ENCODE measurements around the gene MPPED2. TPM values are rescaled to one million over a fixed set of nuclear protein-coding genes. Genes with fewer than 3 reads are reported as not detected.

MPPED2 gene
- total RNA-seq, 6 experiments from 2014 or later: 0.12 to 1.8 (median 0.75) TPM

GRCh38 chr11:30502305-30502704 lies 83.8 kb downstream of the MPPED2 start:
- Histone ChIP-seq H3K9me3 (no peaks in the 10 kb centered on the region), H3K36me3 (no peaks in the 10 kb centered on the region), H3K27ac (no peak overlapping the region), H3K27me3 (no peaks in the 10 kb centered on the region), H3K4me3 (no peak overlapping the region), H3K4me1 (peaks cover 0 to 10% (median 2%) of the 10 kb centered on the region in 4 donors)
- DNase-seq (no peak), ATAC-seq (no peak)
- 63% methylated on average over 2 of the region's 2 CpGs for WGBS (ENCODE audit: insufficient coverage, low coverage, low lambda C conversion rate, missing lambda C conversion rate)
- intact Hi-C loops (cut with DNase I): no loop called here
- TF ChIP-seq POLR2A (IDR thresholded peaks at IDR 0.05) (no peak), CTCF (IDR thresholded peaks at IDR 0.05) (no peak)

- no peaks in the 10 kb centered on the region for H3K9me3 ChIP-seq
- intact Hi-C loops (cut with DNase I): no loop called here
- no peaks in the 10 kb centered on the region for H3K27me3 ChIP-seq
- H3K4me1 ChIP-seq: peaks cover 0 to 10% (median 2%) of the 10 kb centered on the region in 4 donors
- DNase-seq (no peak), ATAC-seq (no peak)
- 79% methylated on average over 2 of the region's 2 CpGs for WGBS (ENCODE audit: insufficient coverage, low coverage, low lambda C conversion rate, missing lambda C conversion rate)
- H3K36me3 ChIP-seq: no peaks in the 10 kb centered on the region
- TF ChIP-seq CTCF (IDR thresholded peaks at IDR 0.05) (no peak), POLR2A (IDR thresholded peaks at IDR 0.05) (no peak)
- no peak overlapping the region for H3K27ac ChIP-seq
- no peak overlapping the region for H3K4me3 ChIP-seq
These were observed 84.4 kb downstream of the MPPED2 start for GRCh38 chr11:30501744-30502143.

- no peaks in the 10 kb centered on the region for H3K36me3 ChIP-seq
- no peak overlapping the region for H3K27ac ChIP-seq
- H3K9me3 ChIP-seq: no peaks in the 10 kb centered on the region
- WGBS (ENCODE audit: insufficient coverage, low coverage, low lambda C conversion rate, missing lambda C conversion rate): 73% methylated on average over 1 of the region's 1 CpG
- ATAC-seq (no peak), DNase-seq (no peak)
- intact Hi-C loops (cut with DNase I): no loop called here
- no peaks in the 10 kb centered on the region for H3K4me1 ChIP-seq
- no peaks in the 10 kb centered on the region for H3K27me3 ChIP-seq
- no peak for TF ChIP-seq POLR2A (IDR thresholded peaks at IDR 0.05)
- H3K4me3 ChIP-seq: no peak overlapping the region
These were observed 86.2 kb downstream of the MPPED2 start for GRCh38 chr11:30499940-30500339.

- Histone ChIP-seq H3K36me3 (no peaks in the 10 kb centered on the region), H3K27me3 (no peaks in the 10 kb centered on the region), H3K9me3 (no peaks in the 10 kb centered on the region), H3K4me3 (no peak overlapping the region), H3K27ac (no peak overlapping the region), H3K4me1 (no peaks in the 10 kb centered on the region)
- WGBS (ENCODE audit: insufficient coverage, low coverage, low lambda C conversion rate, missing lambda C conversion rate): 81% methylated on average over 5 of the region's 5 CpGs
- no peak for TF ChIP-seq CTCF (IDR thresholded peaks at IDR 0.05)
- intact Hi-C loops (cut with DNase I): no loop called here
- no peak for DNase-seq
- ATAC-seq: no peak
These were observed 88.6 kb downstream of the MPPED2 start for GRCh38 chr11:30497600-30497999.

- DNase-seq (no peak), ATAC-seq (no peak)
- TF ChIP-seq CTCF (IDR thresholded peaks at IDR 0.05) (no peak), POLR2A (IDR thresholded peaks at IDR 0.05) (no peak)
- Histone ChIP-seq H3K27me3 (no peaks in the 10 kb centered on the region), H3K4me1 (no peaks in the 10 kb centered on the region), H3K9me3 (no peaks in the 10 kb centered on the region), H3K36me3 (no peaks in the 10 kb centered on the region), H3K27ac (no peak overlapping the region), H3K4me3 (no peak overlapping the region)
- intact Hi-C loops (cut with DNase I): no loop called here
- WGBS (ENCODE audit: insufficient coverage, low coverage, low lambda C conversion rate, missing lambda C conversion rate): 61% methylated on average over 3 of the region's 3 CpGs
These were observed 89.2 kb downstream of the MPPED2 start for GRCh38 chr11:30496935-30497334.
